GM23338 (cell line): Measurements from ENCODE around the gene RNASE8. TPM values are rescaled to one million over a fixed set of nuclear protein-coding genes. Genes with fewer than 3 reads are reported as not detected.
A peak's percentile ranks its signal among the peaks of the same experiment; 100 is the strongest.

ENCODE experiments used
- ATAC-seq: fragments of 200-7000 bp; cut with Tn5 transposase; 3 replicates; pipeline ENCODE4 v1.9.1; 2020
- DNase-seq: peaks from one replicate; pipeline ENCODE4 v3.0.0-alpha.2; 2015; ENCODE audit warnings: low spot score
- H2AFZ ChIP-seq: fragments of 200-600 bp; sonication (generic); 2 replicates; pipeline ENCODE4 v1.8.0; 2016; ENCODE audit warnings: antibody characterized with exemption, mild to moderate bottlenecking, moderate library complexity
- H3F3A ChIP-seq: fragments of 200-600 bp; sonication (generic); replicated peaks from 2 replicates; pipeline ENCODE4 v1.8.0; 2017; ENCODE audit warnings: antibody characterized with exemption, mixed run types, low read depth
- H3K27ac ChIP-seq: fragments of 200-600 bp; sonication (generic); 2 replicates; pipeline ENCODE4 v1.6.1; 2016; ENCODE audit warnings: low read depth
- H3K27me3 ChIP-seq: fragments of 200-600 bp; sonication (generic); 2 replicates; pipeline ENCODE4 v1.8.0; 2016; ENCODE audit warnings: mild to moderate bottlenecking, mixed run types, moderate library complexity; ENCODE audit not compliant: insufficient read depth
- H3K36me3 ChIP-seq: fragments of 200-600 bp; sonication (generic); 2 replicates; pipeline ENCODE4 v1.8.0; 2016; ENCODE audit warnings: mild to moderate bottlenecking; ENCODE audit not compliant: insufficient read depth
- H3K4me1 ChIP-seq: fragments of 200-600 bp; sonication (generic); 2 replicates; pipeline ENCODE4 v1.8.0; 2016; ENCODE audit warnings: mild to moderate bottlenecking, moderate library complexity; ENCODE audit not compliant: insufficient read depth
- H3K4me2 ChIP-seq: fragments of 200-600 bp; sonication (generic); 2 replicates; pipeline ENCODE4 v1.7.1; 2017; ENCODE audit warnings: mixed run types
- H3K4me3 ChIP-seq: fragments of 200-600 bp; sonication (generic); 2 replicates; pipeline ENCODE4 v1.6.1; 2016; ENCODE audit warnings: mixed run types
- H3K79me2 ChIP-seq: fragments of 200-600 bp; sonication (generic); replicated peaks from 2 replicates; pipeline ENCODE4 v1.8.0; 2017; ENCODE audit warnings: mild to moderate bottlenecking; ENCODE audit not compliant: insufficient read depth
- H3K9me2 ChIP-seq: fragments of 200-600 bp; sonication (generic); 2 replicates; pipeline ENCODE4 v1.8.0; 2017; ENCODE audit not compliant: insufficient read depth
- H4K20me1 ChIP-seq: fragments of 200-600 bp; sonication (generic); replicated peaks from 2 replicates; pipeline ENCODE4 v1.8.0; 2017; ENCODE audit warnings: mild to moderate bottlenecking; ENCODE audit not compliant: insufficient read depth
- H3K27ac Mint-ChIP-seq: 2 replicates; pipeline ENCODE4 v1.8.0; 2020; ENCODE audit warnings: inconsistent platforms, mild to moderate bottlenecking, moderate library complexity, mixed read lengths
- H3K27me3 Mint-ChIP-seq: 3 replicates; pipeline ENCODE4 v1.8.0; 2022; ENCODE audit warnings: low read depth, mild to moderate bottlenecking, moderate library complexity, mixed read lengths, inconsistent platforms; ENCODE audit not compliant: insufficient read depth, poor library complexity
- H3K36me3 Mint-ChIP-seq: 3 replicates; pipeline ENCODE4 v1.8.0; 2021; ENCODE audit warnings: low read depth, mild to moderate bottlenecking, inconsistent platforms, moderate library complexity, mixed read lengths
- H3K4me1 Mint-ChIP-seq: 3 replicates; pipeline ENCODE4 v1.8.0; 2020; ENCODE audit warnings: mild to moderate bottlenecking, inconsistent platforms, mixed read lengths
- H3K4me3 Mint-ChIP-seq: 3 replicates; pipeline ENCODE4 v1.8.0; 2021; ENCODE audit warnings: moderate library complexity, mild to moderate bottlenecking, inconsistent platforms, mixed read lengths
- H3K9me3 Mint-ChIP-seq: 3 replicates; pipeline ENCODE4 v1.8.0; 2020; ENCODE audit warnings: moderate library complexity, mild to moderate bottlenecking, inconsistent platforms, mixed read lengths
- CREB1 ChIP-seq: fragments of 250-450 bp; sonication (Bioruptor Pico); IDR thresholded peaks from 2 replicates; pipeline ENCODE4 v1.5.0; 2020; ENCODE audit warnings: low read depth, mild to moderate bottlenecking, moderate library complexity
- CTCF ChIP-seq, 2 experiments: fragments of 200-600 bp in 1 of 2; sonication (generic) in 1 of 2; conservative IDR thresholded peaks; 2 replicates each; pipeline versions ENCODE4 v1.5.1 to v1.6.1; 2016 to 2017; ENCODE audit warnings: antibody characterized with exemption in 2 of 2, low read depth in 2 of 2, mild to moderate bottlenecking in 2 of 2, moderate library complexity in 1 of 2
- ETS1 ChIP-seq: IDR thresholded peaks from 2 replicates; pipeline ENCODE4 v1.6.1; 2016; ENCODE audit warnings: antibody characterized with exemption
- EZH2 ChIP-seq: fragments of 200-600 bp; sonication (generic); IDR thresholded peaks from one replicate; pipeline ENCODE4 v1.8.0; 2017; ENCODE audit warnings: antibody characterized with exemption, mild to moderate bottlenecking, low read depth; ENCODE audit not compliant: unreplicated experiment
- EZH2phosphoT487 ChIP-seq: fragments of 200-600 bp; sonication (generic); IDR thresholded peaks from one replicate; pipeline ENCODE4 v1.8.1; 2018; ENCODE audit warnings: antibody characterized with exemption; ENCODE audit not compliant: unreplicated experiment
- JUNB ChIP-seq: IDR thresholded peaks from one replicate; pipeline ENCODE4 v1.6.1; 2016; ENCODE audit warnings: antibody characterized with exemption; ENCODE audit not compliant: unreplicated experiment
- NANOG ChIP-seq: IDR thresholded peaks from 2 replicates; pipeline ENCODE4 v1.6.1; 2016; ENCODE audit warnings: antibody characterized with exemption, borderline replicate concordance
- POLR2AphosphoS5 ChIP-seq: IDR thresholded peaks from 2 replicates; pipeline ENCODE4 v1.6.1; 2016; ENCODE audit warnings: antibody characterized with exemption, low read depth
- REST ChIP-seq: IDR thresholded peaks from one replicate; pipeline ENCODE4 v1.6.1; 2018; ENCODE audit warnings: antibody characterized with exemption; ENCODE audit not compliant: unreplicated experiment
- STAT1 ChIP-seq: IDR thresholded peaks from one replicate; pipeline ENCODE4 v1.6.1; 2016; ENCODE audit warnings: antibody characterized with exemption; ENCODE audit not compliant: unreplicated experiment
- ZNF114 ChIP-seq: fragments of 250-450 bp; sonication (Bioruptor Pico); IDR thresholded peaks from 2 replicates; pipeline ENCODE4 v1.5.0; 2020; ENCODE audit warnings: mild to moderate bottlenecking, moderate library complexity
- ZNF331 ChIP-seq: fragments of 250-450 bp; sonication (Bioruptor Pico); IDR thresholded peaks from 2 replicates; pipeline ENCODE4 v1.5.0; 2020; ENCODE audit warnings: low read depth, mild to moderate bottlenecking, moderate library complexity
- ZNF462 ChIP-seq: fragments of 250-450 bp; sonication (Bioruptor Pico); IDR thresholded peaks from 2 replicates; pipeline ENCODE4 v1.5.0; 2020; ENCODE audit warnings: mild to moderate bottlenecking, moderate library complexity
- polyA plus RNA-seq: library from polyadenylated mRNA; unstranded; fragments of >200 nt; fragmentation: Nextera tagmentation; extraction: Ambion mirVana; gene quantifications from 2 replicates; pipeline ENCODE4 v1.2.1, GENCODE V29; 2016
- total RNA-seq: library from RNA; depleted of rRNA; stranded (reverse); fragments of >200 nt; shearing (Covaris generic); gene quantifications from 2 replicates; pipeline ENCODE4 v1.2.3, GENCODE V29; 2014

Gene RNASE8
- total and polyA plus RNA-seq, 2 experiments from 2014 or later, result not detected

GRCh38 chr14:21091821-21092272 is 34.2 kb downstream of the RNASE8 start:
- ATAC-seq (no peak), DNase-seq (no peak)
- no peak for TF ChIP-seq ETS1
- TF ChIP-seq ZNF331 (CRISPR knock-in tag), result no peak
- no peak for TF ChIP-seq POLR2AphosphoS5
- no peak for TF ChIP-seq ZNF462 (CRISPR knock-in tag)
- TF ChIP-seq EZH2, result no peak
- no peak for TF ChIP-seq CTCF (conservative IDR thresholded peaks at IDR 0.05; ENCODE audit: low read depth in 2 of 2)
- no peak for TF ChIP-seq EZH2phosphoT487
- no peak for TF ChIP-seq STAT1
- no peak for TF ChIP-seq NANOG
- TF ChIP-seq JUNB, result no peak
- no peak for TF ChIP-seq CREB1 (CRISPR knock-in tag)
- TF ChIP-seq ZNF114 (CRISPR knock-in tag), result no peak
- no peak for TF ChIP-seq REST
- Mint-ChIP-seq H3K4me1 (peaks cover 69% of the 10 kb centered on the region), H3K27me3 (peaks cover 42% of the 10 kb centered on the region), H3K9me3 (peaks cover 11% of the 10 kb centered on the region; the same call in 2 of the 3 replicates), H3K4me3 (peak overlapping the region; percentile 59; the same call in 1 of the 3 replicates), H3K36me3 (peaks cover 62% of the 10 kb centered on the region), H3K27ac (peak overlapping the region; percentile 82; the same call in 1 of the 2 replicates)
- Histone ChIP-seq H3K27me3 (no peaks in the 10 kb centered on the region), H3K4me1 (peaks cover 44% of the 10 kb centered on the region), H3K36me3 (peaks cover 17% of the 10 kb centered on the region), H4K20me1 (peaks cover 19% of the 10 kb centered on the region), H3K9me2 (no peaks in the 10 kb centered on the region), H3K4me2 (no peak overlapping the region; the same call in 1 of the 2 replicates), H3K27ac (no peak overlapping the region; the same call in 1 of the 2 replicates), H3K4me3 (no peak overlapping the region), H2AFZ (no peak overlapping the region), H3K79me2 (peaks cover 29% of the 10 kb centered on the region), H3F3A (peaks cover 39% of the 10 kb centered on the region)
